ENCODE results near the gene BEX1.
"Not testable (repeated sequence)": the region's sequence is repeated elsewhere in the genome, so short reads cannot be mapped to it uniquely, and the experiment has no call there.

Gene BEX1

GRCh38 chrX:103063918-103064434, at the start of gene BEX1:
Gene BEX1 (minus strand): TSS chrX:103064171. CDS start chrX:103063274, 897 bp downstream.
- no peak for DNase-seq (ENCODE audit: low read depth)

GRCh38 chrX:103109497-103109896, 45.5 kb upstream of the BEX1 start:
- not testable (repeated sequence) for DNase-seq (ENCODE audit: low read depth)

GRCh38 chrX:103107836-103108235, 43.9 kb upstream of the BEX1 start:
- no peak for DNase-seq (ENCODE audit: low read depth)

DNA sequence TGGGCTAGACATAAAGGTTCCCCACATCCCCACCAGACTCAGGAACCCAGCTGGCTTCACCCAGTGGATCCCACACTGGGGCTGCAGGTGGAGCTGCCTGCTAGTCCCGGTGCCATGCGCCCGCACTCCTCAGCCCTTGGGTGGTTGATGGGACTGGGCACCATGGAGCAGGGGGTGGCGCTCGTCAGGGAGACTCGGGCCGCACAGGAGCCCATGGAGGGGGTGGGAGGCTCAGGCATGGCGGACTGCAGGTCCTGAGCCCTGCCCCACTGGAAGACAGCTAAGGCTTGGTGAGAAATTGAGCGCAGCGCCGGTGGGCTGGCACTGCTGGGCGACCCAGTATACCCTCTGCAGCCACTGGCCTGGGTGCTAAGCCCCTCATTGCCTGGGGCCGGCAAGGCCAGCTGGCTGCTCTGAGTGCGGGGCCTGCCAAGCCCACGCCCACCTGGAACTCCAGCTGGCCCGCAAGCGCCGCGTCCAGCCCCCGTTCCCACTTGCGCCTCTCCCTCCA, 43.3 kb upstream of the BEX1 start:
- not testable (repeated sequence) for DNase-seq (ENCODE audit: low read depth)

- not testable (repeated sequence) for DNase-seq (ENCODE audit: low read depth)
Measured at GRCh38 chrX:103104370-103104769, 40.4 kb upstream of the BEX1 start.

DNA sequence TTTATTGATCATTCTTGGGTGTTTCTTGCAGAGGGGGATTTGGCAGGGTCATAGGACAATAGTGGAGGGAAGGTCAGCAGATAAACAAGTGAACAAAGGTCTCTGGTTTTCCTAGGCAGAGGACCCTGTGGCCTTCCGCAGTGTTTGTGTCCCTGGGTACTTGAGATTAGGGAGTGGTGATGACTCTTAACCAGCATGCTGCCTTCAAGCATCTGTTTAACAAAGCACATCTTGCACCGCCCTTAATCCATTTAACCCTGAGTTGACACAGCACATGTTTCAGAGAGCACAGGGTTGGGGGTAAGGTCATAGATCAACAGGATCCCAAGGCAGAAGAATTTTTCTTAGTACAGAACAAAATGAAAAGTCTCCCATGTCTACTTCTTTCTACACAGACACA, 39.9 kb upstream of the BEX1 start:
- not testable (repeated sequence) for DNase-seq (ENCODE audit: low read depth)

GRCh38 chrX:103101299-103102042, 37.5 kb upstream of the BEX1 start:
- DNase-seq (ENCODE audit: low read depth): no peak

GRCh38 chrX:103100484-103100883, 36.5 kb upstream of the BEX1 start:
- no peak for DNase-seq (ENCODE audit: low read depth)

GRCh38 chrX:103099691-103100090, 35.7 kb upstream of the BEX1 start:
- no peak for DNase-seq (ENCODE audit: low read depth)

DNA sequence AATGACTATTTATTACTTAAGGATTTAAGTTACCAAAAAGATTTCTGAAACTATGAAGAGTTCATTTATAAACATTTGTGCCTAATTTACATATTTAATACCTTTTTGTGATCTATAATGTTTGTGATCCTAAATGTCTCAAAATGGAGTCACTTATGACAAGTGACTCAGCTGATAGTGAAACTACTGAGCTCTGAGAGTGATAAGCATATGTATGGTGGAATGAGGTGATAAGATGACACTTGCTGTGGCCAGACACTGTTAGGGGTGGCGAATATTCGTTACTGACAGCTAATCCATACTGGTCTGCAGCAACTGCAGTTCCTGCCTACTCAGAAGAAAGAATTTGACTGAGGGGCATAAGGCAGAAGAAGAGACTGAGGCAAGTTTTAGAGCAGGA, 34.5 kb upstream of the BEX1 start:
- DNase-seq (ENCODE audit: low read depth): no peak

DNA sequence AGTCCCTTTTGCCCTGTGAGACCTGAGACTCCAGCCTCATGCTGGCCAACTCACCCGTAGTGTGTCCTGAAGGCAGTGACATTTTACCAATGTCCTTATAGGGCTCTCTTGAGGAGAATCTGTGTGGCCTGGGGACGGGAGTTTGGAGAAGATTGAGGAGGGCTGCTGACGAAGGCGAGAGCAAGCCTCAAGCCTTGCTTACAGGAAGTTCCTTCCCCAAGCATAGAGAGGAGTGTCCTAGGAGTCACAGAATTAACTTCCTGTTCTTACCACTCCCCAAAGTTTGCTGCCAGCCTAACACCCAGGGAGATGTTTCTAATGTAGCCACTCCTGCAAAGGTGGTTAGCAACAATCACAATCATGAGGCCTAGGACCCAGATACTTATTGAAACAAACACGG, 29.0 kb upstream of the BEX1 start, which contains the start of gene NXF3:
TSS of gene NXF3 (minus strand) at position 202 of the 400 bp plus-strand sequence. CDS start at position 82, 120 bp downstream.
- no peak for DNase-seq (ENCODE audit: low read depth)

DNA sequence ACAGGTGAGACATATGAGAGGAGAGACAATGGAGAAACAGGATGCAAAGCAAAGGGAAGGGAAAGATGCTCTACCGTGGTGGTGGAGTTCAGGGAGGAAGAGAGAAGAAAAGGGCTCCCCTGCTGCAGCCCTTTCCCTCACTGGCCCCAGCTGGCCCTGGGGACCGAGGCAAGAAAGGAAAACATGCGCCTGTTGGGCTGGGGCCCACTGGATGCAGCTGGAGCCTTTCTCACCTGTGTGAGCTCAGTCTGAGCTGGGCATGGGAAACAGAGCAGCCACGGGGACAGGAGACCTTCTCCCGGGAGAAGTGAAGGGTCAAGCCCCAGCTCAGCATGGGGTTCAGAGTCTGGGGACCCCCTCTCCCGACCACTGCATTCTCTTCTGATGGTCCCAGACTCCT, 17.1 kb upstream of the BEX1 start:
- DNase-seq (ENCODE audit: low read depth): no peak

GRCh38 chrX:103073467-103073866, 9.5 kb upstream of the BEX1 start:
- no peak for DNase-seq (ENCODE audit: low read depth)

DNA sequence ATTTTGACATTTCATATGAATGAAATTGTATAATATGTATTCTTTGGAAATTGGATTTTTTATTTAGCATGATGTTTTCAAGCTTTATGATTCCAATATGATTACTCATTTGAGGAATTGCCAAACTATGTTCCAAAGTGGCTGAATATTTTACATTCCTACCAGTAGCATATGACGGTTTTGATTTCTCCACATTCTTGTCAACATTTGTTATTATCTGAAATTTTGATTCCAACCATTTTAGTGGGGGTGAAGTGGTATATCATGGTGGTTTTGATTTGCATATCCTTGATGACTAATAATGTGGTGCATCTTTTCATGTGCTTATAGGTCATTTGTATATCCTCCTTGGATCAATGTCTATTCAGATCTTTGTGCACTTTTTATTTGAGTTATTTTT, 2.6 kb upstream of the BEX1 start:
- no peak for DNase-seq (ENCODE audit: low read depth)

DNA sequence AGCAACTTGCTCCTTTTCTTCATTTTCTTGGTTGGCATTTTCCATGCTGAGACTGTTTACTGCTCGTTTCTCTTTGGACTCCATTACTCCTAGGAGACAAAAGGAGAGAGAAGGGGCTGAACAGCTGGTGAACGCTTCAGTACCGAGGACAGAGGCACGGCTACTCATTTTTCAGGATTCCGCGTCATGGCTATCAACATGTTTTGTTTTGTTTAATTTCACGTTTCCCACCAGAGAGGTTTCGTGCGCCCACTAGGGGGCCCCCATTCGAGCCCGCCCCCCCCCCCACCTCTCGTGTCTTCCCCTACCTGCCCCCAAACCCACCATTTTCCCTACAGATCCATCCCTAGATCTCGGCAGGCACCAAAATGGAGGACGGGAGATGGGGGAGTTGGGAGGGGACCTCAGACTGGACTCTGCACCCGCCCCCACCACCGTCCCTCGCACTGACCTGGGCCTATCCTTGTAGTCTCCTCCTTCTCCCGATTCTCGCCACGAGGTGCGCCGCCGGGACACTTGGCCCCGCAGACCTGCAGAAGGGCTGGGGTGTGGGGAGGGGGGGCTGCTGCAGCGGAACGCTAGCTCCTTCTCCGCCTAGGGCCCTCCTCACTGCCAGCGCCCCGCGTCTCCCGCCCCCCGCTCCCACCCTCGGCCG, 653 bp downstream of the BEX1 start:
- DNase-seq (ENCODE audit: low read depth): no peak

DNA sequence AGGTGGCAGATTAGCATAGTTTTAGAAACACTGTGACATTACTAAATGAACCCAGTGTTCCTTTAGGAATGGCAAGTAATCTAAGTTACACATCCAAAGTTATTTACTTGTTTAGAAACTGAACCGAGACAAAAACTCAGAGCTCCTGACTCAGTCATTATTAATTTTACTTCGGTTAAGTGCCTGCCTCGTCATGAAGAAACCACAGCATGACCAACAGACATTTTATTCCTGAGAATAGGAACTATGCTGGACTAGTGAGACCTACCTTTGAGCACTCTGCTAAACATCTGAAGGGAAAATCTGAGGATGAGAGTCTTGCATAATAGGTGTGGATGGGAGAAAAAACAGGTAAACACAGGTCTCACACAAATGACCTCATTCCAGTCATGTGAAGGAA, 2.5 kb downstream of the BEX1 start:
- DNase-seq (ENCODE audit: low read depth): no peak

GRCh38 chrX:103056902-103057301, 7.1 kb downstream of the BEX1 start:
- DNase-seq (ENCODE audit: low read depth): no peak

DNA sequence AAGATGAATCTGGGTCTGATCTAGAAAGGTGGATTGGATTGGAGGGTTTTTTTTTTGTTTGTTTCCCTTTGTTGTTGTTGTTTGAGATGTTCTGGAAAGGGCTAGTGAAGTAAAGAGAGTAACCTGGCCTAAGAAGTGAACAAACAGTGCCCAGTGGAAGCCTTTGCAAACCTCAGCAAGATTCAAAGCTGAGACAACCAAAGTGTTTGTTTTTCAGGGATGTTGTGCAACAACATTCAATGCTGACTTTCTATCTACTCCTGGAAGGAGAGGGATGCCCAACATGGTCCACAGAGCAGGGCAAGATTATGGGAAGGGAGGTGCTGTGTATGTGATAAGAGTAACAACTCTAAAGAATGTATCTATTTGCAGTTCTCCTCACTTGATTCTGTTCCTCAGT, 11.3 kb downstream of the BEX1 start:
- DNase-seq (ENCODE audit: low read depth): no peak

GRCh38 chrX:103051260-103051789, 12.6 kb downstream of the BEX1 start:
- no peak for DNase-seq (ENCODE audit: low read depth)

DNA sequence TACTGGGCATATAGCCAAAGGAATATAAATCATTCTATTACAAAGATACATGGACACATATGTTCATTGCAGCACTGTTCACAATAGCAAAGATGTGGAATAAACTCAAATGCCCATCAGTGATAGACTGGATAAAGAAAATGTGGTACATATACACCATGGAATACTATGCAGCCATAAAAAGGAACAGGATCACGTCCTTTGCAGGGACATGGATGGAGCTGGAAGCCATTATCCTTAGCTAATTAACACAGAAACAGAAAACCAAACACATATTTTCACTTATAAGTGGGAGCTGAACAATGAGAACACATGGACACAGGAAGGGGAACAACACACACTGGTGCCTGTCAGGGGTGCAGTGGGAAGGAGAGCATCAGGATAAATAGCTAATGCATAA, 30.6 kb downstream of the BEX1 start:
- not testable (repeated sequence) for DNase-seq (ENCODE audit: low read depth)

- DNase-seq (ENCODE audit: low read depth): no peak
Measured at GRCh38 chrX:103017542-103017941, 46.4 kb downstream of the BEX1 start.

DNA sequence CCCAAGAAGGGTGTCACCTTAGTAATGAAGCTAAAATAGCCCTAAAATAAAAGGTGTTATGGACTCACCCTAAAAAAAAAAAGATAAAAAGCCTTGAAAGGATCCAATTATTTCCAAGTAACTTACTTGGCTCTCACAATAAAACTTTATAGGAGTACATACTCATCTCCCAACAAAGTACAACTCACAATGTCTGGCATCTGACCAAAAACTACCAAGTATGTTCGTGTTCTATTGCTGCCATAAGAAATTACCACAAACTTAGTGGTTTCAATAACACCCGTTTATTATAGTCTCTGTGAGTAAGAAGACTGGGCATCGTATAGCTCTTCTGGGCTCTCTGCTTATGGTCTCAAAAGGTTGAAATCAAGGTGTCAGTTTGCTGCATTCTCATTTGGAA, 51.0 kb downstream of the BEX1 start:
- no peak for DNase-seq (ENCODE audit: low read depth)

Measured in stimulated activated CD8-positive, alpha-beta memory T cell treated with anti-CD3 and anti-CD28 coated beads, Interleukin-15, amount 100 ng/mL, for 1 hour (primary cell).